ENCODE data around the gene RCVRN.

The RCVRN gene

DNA sequence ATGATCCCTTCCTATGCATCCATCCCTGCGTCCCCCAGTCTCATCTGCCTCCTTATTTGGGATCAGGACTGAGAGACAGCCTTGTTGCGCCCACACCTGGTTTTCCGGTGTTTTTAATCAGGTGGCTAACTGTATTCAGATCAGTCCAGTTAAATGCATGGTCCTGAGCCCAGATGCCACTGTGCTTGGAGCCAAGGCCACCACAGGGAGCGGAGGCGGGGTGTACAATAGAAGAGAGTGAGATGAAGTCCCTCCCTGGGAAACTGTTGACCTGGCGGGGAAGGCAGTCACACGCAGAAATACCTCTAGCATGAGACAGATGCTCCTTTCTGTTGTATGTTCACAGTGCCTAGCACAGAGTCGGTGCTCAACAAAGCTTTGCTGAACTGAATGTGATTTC, 6.3 kb downstream of the RCVRN start:
- DNase-seq (ENCODE audit: low spot score in 2 of 2) (no peak), ATAC-seq (ENCODE audit: low read depth) (no peak)
- Mint-ChIP-seq H3K9me3 (no peaks in the 10 kb centered on the region), H3K4me3 (no peak overlapping the region), H3K27ac (no peak overlapping the region), H3K36me3 (no peaks in the 10 kb centered on the region), H3K4me1 (no peaks in the 10 kb centered on the region), H3K27me3 (peaks cover 8% of the 10 kb centered on the region)

DNA sequence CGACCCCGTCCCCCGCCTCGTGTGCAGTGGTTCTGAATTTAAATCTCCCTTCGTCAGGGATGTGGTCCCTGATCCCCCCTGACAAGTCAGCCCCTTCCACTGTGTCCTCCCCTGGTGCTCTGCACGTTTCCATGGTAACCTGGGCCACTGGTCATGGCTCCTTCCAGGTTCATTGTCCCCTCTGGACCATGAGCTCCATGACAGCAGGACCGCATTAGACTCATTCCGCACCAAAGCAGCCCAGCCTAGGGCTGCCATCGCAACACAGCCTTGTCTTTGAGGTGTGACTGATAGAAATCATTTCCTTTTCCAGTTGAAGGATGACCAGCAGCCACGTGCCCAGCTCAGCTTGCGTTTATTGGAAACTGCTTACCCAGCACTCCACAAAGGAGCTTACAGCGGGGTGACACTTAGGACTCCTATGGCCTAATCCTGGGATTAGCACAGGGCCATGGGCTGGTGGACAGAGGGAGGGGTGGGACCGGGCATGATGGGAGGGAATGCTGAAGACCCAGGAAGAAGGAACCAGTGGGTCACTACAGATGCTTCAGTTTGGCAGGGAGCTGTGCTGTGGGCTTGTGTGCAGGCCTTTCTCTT, 7.6 kb downstream of the RCVRN start:
- Mint-ChIP-seq H3K36me3 (no peaks in the 10 kb centered on the region), H3K27me3 (peaks cover 11% of the 10 kb centered on the region), H3K9me3 (no peaks in the 10 kb centered on the region), H3K4me1 (no peaks in the 10 kb centered on the region), H3K4me3 (no peak overlapping the region), H3K27ac (no peak overlapping the region)
- no peak for ATAC-seq (ENCODE audit: low read depth)
- no peak for DNase-seq (ENCODE audit: low spot score in 2 of 2)

DNA sequence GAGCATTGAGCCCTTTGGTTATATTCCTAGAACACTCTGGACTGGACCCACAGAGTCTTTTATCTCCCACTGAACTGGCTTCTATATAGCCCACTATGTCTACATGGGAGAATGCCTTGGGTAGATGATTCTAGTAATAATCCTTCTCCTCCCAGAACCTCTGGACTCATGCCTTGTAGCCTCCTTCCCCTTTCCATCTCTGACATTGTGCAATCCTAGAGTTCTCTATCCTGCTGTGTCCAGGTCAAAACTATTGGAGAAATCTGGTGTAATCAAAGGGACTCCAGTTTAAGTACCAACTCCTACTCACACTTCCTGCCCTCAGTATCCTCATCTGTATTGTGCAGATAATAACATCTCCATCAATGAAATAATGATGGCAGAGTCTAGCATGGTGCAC, 9.1 kb downstream of the RCVRN start:
- no peak for DNase-seq (ENCODE audit: low spot score in 2 of 2)
- H3K4me3 Mint-ChIP-seq = no peak overlapping the region
- H3K4me1 Mint-ChIP-seq = no peaks in the 10 kb centered on the region
- H3K27ac Mint-ChIP-seq = no peak overlapping the region
- H3K27me3 Mint-ChIP-seq = peaks cover 11% of the 10 kb centered on the region
- no peaks in the 10 kb centered on the region for H3K36me3 Mint-ChIP-seq
- no peaks in the 10 kb centered on the region for H3K9me3 Mint-ChIP-seq
- ATAC-seq (ENCODE audit: low read depth) = no peak

DNA sequence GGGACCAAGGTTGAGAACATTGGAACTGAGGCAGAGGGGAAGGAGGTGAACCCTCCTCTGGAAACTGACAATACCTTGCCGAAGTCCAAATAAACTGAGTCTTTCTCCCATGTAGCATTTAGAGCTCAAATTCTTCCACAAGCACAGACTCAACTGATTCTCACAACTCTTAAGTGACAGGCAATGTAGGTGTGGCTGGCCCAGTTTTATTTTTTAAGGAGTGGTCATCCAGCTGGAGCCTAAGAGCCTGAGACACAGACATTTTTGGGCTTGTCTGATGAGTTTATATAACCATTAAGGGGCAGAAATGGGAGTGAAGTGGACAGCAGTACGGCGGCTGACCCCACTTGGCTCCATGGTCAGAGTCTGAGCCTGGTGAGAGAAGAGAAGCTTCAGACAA, 10.8 kb downstream of the RCVRN start:
- no peak for DNase-seq (ENCODE audit: low spot score in 2 of 2)
- ATAC-seq (ENCODE audit: low read depth) = no peak
- Mint-ChIP-seq H3K4me3 (no peak overlapping the region), H3K27ac (no peak overlapping the region), H3K4me1 (no peaks in the 10 kb centered on the region), H3K36me3 (no peaks in the 10 kb centered on the region), H3K27me3 (peaks cover 8% of the 10 kb centered on the region), H3K9me3 (no peaks in the 10 kb centered on the region)

DNA sequence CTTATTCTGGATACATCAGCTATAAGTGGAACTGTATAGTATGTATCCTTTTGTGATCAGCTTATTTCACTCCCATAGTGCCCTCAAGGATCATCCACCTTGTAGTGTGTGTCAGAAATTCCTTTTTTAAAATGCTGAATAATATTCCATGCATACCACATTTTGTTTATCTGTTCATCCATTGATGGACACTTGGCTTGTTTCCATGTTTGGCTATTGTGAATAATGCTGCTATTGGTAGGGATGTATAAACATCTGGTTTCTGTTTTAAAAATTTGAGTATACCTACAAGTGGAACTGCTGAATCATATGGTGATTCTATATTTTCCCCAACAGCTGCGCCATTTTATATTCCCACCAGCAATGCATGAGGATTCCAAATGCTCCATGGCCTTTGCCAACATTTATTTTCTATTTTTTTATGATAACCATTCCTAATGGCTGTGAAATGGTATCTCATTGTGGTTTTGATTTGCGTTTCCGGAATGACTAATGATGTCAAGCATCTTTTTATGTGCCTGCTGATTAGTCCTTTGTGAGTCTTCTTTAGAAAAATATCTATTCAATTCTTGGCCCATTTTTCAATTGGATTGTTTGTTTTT, 11.6 kb downstream of the RCVRN start:
- Mint-ChIP-seq H3K27ac (no peak overlapping the region), H3K27me3 (peaks cover 10% of the 10 kb centered on the region), H3K4me3 (no peak overlapping the region), H3K36me3 (no peaks in the 10 kb centered on the region), H3K9me3 (no peaks in the 10 kb centered on the region), H3K4me1 (no peaks in the 10 kb centered on the region)
- no peak for ATAC-seq (ENCODE audit: low read depth)
- DNase-seq (ENCODE audit: low spot score in 2 of 2) = no peak

DNA sequence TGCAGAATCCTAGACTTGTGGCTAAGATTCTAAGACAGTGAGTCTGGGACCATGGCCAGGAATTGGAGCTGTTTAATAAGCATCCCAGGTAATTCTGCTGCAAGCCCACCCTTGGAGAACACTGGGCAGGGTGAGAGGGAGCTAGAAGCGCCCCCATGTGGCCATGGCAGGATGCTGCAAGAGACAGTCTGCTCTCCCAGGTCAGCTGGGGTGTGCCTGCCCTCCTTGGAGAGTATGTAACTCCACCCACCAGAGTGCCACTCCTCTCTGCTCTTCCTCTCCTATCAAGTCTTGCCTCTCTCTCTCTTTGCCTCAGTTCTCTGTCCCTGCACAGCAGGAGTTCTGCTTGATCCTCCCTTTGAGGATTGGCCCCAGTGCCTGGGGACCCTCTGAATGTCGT, 14.9 kb downstream of the RCVRN start:
- no peaks in the 10 kb centered on the region for H3K4me1 Mint-ChIP-seq
- H3K9me3 Mint-ChIP-seq = no peaks in the 10 kb centered on the region
- DNase-seq (ENCODE audit: low spot score in 2 of 2) = no peak
- ATAC-seq (ENCODE audit: low read depth) = no peak
- H3K27ac Mint-ChIP-seq = no peak overlapping the region
- no peaks in the 10 kb centered on the region for H3K36me3 Mint-ChIP-seq
- peaks cover 7% of the 10 kb centered on the region for H3K27me3 Mint-ChIP-seq
- no peak overlapping the region for H3K4me3 Mint-ChIP-seq

DNA sequence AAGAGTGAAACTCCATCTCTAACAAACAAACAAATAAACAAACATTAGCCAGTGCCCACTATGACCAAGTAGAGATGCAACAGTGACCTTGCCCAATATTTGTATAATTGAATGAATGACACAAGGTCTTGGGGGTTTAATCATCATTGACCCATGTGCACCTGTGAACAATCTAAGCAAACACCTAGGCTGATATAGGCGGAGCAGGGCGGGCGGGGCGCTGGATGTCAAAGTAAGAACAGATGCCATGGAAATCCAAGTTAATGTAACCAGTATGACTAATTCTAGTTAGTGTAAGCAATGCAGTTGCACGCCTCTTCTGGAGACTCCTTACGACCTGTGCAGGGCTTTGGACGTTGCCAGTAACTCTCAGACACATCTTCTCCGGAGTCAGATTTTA, 17.6 kb downstream of the RCVRN start:
- no peak overlapping the region for H3K27ac Mint-ChIP-seq
- peaks cover 4% of the 10 kb centered on the region for H3K27me3 Mint-ChIP-seq
- ATAC-seq (ENCODE audit: low read depth) = no peak
- H3K4me3 Mint-ChIP-seq = no peak overlapping the region
- DNase-seq (ENCODE audit: low spot score in 2 of 2) = no peak
- peaks cover 6% of the 10 kb centered on the region for H3K9me3 Mint-ChIP-seq
- H3K4me1 Mint-ChIP-seq = no peaks in the 10 kb centered on the region
- no peaks in the 10 kb centered on the region for H3K36me3 Mint-ChIP-seq

DNA sequence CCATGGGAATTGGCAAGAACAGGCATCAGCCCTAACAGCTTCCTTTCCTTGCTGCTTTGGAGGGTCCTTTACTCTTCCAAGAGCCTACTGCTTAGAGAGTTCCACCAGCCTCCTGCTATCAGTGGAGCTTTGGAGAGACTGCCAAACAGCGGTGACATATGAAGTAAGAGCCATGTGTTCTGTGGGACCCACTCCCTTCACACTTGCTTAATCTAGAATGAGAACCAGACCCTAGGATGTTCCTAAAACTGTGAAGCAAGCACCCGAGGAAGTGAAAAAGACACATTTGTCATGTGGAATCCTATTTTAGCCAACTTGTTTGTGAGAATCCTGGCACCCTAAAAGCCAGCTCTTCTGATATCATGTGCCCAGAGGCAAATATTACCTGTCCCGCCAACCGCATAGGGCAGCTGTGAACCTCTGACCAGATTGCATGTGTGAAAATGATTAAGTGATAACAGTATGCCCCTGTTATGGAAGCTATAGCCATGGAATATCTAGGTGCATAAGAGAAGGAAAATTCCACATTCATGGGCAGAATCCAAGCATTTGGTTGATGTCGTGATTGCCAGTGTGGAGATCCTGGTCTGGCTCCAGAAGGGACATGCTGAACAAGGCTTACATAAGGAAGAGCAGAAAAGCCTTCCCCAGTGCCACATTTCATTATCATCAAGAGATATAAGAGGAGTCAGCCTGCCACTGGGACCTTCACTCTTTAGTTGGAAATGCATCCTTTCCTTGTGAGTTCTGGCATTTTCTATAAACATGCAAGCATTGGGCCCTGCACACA, 18.7 kb downstream of the RCVRN start:
- Mint-ChIP-seq H3K4me1 (no peaks in the 10 kb centered on the region), H3K27ac (no peak overlapping the region), H3K9me3 (peaks cover 8% of the 10 kb centered on the region), H3K4me3 (no peak overlapping the region), H3K27me3 (peaks cover 4% of the 10 kb centered on the region), H3K36me3 (no peaks in the 10 kb centered on the region)
- ATAC-seq (ENCODE audit: low read depth) (no peak), DNase-seq (ENCODE audit: low spot score in 2 of 2) (no peak)

DNA sequence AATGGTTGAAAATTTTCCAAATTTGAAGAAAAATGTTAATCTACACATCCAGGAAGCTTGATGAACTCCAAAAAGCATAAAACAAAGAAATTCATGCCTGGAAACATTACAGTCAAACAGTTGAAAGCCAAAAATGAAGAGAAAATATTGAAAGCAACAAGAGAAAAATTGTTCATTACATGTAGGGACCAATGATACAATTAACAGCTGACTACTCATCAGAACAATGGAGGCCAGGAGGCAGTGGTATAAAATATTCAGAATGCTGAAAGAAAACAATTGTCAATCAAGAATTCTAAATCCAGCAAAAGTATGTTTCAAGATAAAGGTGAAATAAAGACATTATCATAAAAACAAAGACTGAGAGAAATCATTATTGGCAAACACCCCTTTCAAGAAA, 21.6 kb downstream of the RCVRN start:
- H3K9me3 Mint-ChIP-seq = peaks cover 10% of the 10 kb centered on the region
- DNase-seq (ENCODE audit: low spot score in 2 of 2) = no peak
- no peak overlapping the region for H3K27ac Mint-ChIP-seq
- no peak for ATAC-seq (ENCODE audit: low read depth)
- H3K4me3 Mint-ChIP-seq = no peak overlapping the region
- no peaks in the 10 kb centered on the region for H3K27me3 Mint-ChIP-seq
- peaks cover 2% of the 10 kb centered on the region for H3K36me3 Mint-ChIP-seq
- H3K4me1 Mint-ChIP-seq = no peaks in the 10 kb centered on the region

DNA sequence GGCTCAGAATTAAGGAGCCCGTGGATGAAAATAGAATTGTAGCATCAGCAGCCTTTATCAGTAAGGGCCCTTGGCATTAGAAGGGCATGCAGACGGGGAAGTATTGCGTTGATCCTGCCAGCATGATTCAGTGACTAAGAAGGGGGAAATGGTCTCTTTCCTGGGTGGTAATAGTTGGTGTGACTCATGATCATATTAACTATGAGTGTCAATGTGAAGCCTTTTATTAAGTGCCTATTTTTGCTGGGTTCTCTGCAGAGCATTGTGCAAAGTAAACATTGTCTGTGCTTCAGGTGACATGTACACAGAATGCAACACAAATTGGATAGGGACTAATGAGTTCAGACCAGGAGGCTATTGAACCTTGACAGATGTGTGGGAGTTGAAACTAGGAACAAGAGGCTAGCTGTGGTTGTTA, 24.5 kb downstream of the RCVRN start:
- Mint-ChIP-seq H3K36me3 (peaks cover 2% of the 10 kb centered on the region), H3K4me3 (no peak overlapping the region), H3K27me3 (peaks cover 2% of the 10 kb centered on the region), H3K9me3 (peaks cover 10% of the 10 kb centered on the region), H3K4me1 (no peaks in the 10 kb centered on the region), H3K27ac (no peak overlapping the region)
- no peak for ATAC-seq (ENCODE audit: low read depth)
- no peak for DNase-seq (ENCODE audit: low spot score in 2 of 2)

DNA sequence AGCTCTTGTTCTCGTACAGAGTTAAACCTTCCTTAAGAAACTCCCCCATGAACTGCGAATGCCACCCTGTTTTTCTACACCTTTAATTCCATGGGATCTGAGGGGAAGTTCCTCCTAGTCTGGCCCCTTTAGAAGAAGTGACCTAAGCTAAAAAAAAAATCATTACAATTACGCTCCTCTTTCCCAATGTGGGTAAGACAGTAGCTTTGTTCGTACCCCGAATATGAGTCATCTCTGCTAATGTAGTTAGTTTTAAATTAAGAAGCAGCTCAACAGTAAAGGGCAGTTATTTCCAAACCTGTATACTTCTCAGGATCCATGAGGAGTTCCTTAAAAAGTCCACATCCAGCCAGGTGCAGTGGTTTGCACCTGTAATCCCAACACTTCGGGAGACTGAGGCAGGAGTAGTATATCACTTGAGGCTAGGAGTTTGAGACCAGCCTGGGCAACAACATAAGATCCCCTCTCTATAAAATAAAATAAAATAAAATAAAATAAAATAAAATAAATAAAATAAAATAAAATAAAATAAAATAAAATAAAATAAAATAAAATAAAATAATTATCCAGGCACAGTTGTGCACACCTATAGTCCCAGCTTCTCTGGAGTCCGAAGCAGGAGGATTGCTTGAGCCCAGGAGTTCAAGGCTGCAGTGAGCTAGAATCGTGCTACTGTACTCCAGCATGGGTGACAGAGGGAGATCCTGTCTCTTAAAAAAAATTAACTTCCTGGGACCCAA, 26.1 kb downstream of the RCVRN start:
- Mint-ChIP-seq H3K27me3 (peaks cover 2% of the 10 kb centered on the region), H3K4me3 (no peak overlapping the region), H3K9me3 (peaks cover 10% of the 10 kb centered on the region), H3K36me3 (peaks cover 2% of the 10 kb centered on the region), H3K27ac (no peak overlapping the region), H3K4me1 (no peaks in the 10 kb centered on the region)
- no peak for DNase-seq (ENCODE audit: low spot score in 2 of 2)
- no peak for ATAC-seq (ENCODE audit: low read depth)

DNA sequence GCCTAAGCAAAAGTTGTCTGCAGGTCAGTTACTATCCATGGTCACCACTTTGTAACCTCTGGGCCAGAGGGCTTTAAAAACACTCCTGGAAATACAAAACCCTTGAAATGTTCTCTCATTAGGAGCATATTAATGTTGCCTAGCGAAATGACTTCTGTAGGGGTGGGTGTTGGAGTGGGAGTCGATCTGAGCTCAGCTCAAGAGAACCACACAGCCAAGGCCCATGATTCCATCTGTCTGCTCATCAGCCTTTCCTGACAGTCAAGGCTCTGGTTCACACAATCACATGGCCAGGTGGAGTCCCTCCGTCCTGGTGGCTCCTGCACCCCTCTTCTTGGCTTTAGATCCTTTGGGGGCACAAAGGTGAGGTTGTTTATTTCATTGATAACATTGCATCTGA, 26.7 kb downstream of the RCVRN start:
- H3K27me3 Mint-ChIP-seq = peaks cover 2% of the 10 kb centered on the region
- DNase-seq (ENCODE audit: low spot score in 2 of 2) (no peak), ATAC-seq (ENCODE audit: low read depth) (no peak)
- H3K4me1 Mint-ChIP-seq = no peaks in the 10 kb centered on the region
- H3K4me3 Mint-ChIP-seq = no peak overlapping the region
- H3K36me3 Mint-ChIP-seq = peaks cover 2% of the 10 kb centered on the region
- H3K9me3 Mint-ChIP-seq = peaks cover 7% of the 10 kb centered on the region
- no peak overlapping the region for H3K27ac Mint-ChIP-seq

DNA sequence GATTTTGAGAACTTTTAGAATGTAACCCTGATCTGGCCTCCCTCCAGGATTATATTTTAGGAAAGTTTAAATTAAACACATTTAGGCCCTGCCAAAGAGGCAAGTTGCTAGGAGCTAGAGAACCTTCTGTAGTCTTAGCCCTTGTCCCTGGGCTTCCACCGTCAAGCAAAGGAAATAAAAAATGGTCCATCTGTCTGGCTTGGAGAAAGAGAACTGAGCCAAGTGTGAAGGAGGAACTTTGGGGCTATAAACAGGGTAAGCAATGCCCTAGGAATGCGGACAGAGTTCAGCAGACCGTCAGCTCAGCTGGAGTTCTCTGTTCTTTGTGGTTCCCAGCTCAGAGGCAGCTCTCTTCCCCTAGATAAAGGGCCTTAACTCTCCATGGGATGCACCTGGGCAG, 29.6 kb downstream of the RCVRN start:
- H3K9me3 Mint-ChIP-seq = no peaks in the 10 kb centered on the region
- no peaks in the 10 kb centered on the region for H3K36me3 Mint-ChIP-seq
- DNase-seq (ENCODE audit: low spot score in 2 of 2) (no peak), ATAC-seq (ENCODE audit: low read depth) (no peak)
- no peak overlapping the region for H3K27ac Mint-ChIP-seq
- peaks cover 2% of the 10 kb centered on the region for H3K27me3 Mint-ChIP-seq
- no peak overlapping the region for H3K4me3 Mint-ChIP-seq
- no peaks in the 10 kb centered on the region for H3K4me1 Mint-ChIP-seq

DNA sequence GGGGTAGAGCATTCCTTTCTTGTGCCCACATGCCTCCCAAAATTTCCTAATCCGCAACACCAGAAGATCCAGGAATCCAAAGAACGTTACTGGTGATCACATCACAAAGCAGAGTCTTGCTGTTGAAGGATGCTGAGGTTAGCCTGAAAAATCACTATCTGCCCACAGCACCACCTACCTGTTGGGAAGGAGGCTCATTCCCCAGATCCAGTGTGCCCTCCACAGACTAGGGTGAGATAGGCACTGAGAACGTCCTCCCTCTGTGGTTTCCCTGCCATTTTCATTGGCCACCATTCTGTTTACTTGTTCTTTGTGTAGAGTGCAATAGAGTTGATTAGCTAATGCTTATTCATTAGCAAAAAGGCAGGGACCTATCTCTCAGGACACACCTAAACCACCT, 30.3 kb downstream of the RCVRN start:
- Mint-ChIP-seq H3K36me3 (no peaks in the 10 kb centered on the region), H3K4me1 (no peaks in the 10 kb centered on the region)
- no peak for ATAC-seq (ENCODE audit: low read depth)

More for the DNA sequence above, 30.3 kb downstream of the RCVRN start:
- peaks cover 2% of the 10 kb centered on the region for H3K27me3 Mint-ChIP-seq
- H3K9me3 Mint-ChIP-seq = no peaks in the 10 kb centered on the region
- no peak overlapping the region for H3K4me3 Mint-ChIP-seq
- no peak for DNase-seq (ENCODE audit: low spot score in 2 of 2)
- no peak overlapping the region for H3K27ac Mint-ChIP-seq
